ENCODE data around the gene APOLD1. TPM values are rescaled to one million over a fixed set of nuclear protein-coding genes. Genes with fewer than 3 reads are reported as not detected.

APOLD1 gene
- total and polyA plus RNA-seq, 2 experiments from 2014 or later: 4.0 to 14.2 TPM

DNA sequence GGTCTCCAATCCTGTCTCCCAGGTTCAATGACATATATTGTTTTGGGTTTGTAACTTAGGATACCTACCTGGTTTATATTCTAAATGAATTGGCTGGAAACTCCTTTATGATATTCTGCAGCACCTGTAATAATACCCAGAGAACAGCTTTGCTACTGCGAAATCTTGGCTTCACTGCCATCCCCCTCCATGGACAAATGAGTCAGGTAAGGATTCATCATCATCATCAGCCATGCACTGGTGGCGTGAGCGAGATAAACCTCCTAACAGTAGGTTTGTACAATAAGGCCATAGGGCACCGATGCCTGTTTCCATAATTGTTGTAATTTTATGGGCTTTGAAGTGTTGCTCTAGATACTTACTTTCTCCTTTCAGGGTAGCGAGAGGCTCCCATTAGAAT lies 38.4 kb downstream of the APOLD1 start:
- peaks cover 76% of the 10 kb centered on the region for H3K36me3 ChIP-seq
- H3K27me3 ChIP-seq: no peaks in the 10 kb centered on the region
- peaks cover 4% of the 10 kb centered on the region for H3K4me1 ChIP-seq (ENCODE audit: low read depth)
- H3K4me3 ChIP-seq: no peak overlapping the region
- no peak overlapping the region for H3K27ac ChIP-seq
- DNase-seq (ENCODE audit: low read depth in 1 of 2, low spot score in 1 of 2): no peak
- TF ChIP-seq CTCF (IDR thresholded peaks at IDR 0.05; ENCODE audit: low read depth, low read length): no peak
- no peaks in the 10 kb centered on the region for H3K9me3 ChIP-seq (ENCODE audit: low read depth)

DNA sequence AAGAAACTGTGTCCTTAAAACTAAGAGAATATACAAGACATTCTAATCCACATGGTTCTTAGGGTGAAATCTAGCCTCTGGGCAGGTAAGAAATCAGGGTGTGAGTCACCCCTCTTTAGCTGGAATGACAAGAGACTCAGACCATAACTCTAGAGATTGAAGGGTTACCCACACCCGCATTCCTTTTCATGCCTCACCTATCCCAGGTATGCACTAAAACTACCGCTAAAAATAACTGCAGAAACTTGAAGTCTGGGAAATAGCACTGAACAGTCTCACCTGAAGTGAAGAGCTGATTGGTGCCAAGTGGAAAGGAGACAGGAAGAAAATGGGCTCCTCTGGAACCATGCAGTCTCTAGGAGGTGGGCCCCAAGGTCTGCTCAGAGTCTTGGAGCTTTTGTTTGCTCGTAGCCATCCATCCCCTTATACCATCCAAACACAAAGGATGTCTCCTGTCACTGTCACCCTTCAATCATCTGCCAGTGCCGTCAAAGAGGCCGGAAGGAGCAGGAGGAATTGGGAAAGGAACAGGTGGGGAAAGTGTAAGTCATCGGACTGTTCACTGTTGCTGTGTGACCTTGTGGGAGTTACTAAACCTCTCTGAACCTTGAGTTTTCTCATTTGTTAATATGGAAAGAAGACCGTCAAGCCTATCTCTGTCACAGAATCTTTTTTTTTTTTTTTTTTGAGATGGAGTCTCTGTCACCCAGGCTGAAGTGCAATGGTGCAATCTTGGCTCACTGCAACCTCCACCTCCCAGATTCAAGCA lies 50.1 kb downstream of the APOLD1 start:
- Histone ChIP-seq H3K27ac (peak overlapping the region; percentile 79), H3K9me3 (ENCODE audit: low read depth) (no peaks in the 10 kb centered on the region), H3K36me3 (peaks cover 16% of the 10 kb centered on the region), H3K27me3 (no peaks in the 10 kb centered on the region), H3K4me3 (no peak overlapping the region), H3K4me1 (ENCODE audit: low read depth) (no peaks in the 10 kb centered on the region)
- TF ChIP-seq CTCF (IDR thresholded peaks at IDR 0.05; ENCODE audit: low read depth, low read length): no peak
- DNase-seq (ENCODE audit: low read depth in 1 of 2, low spot score in 1 of 2): no peak

- DNase-seq (ENCODE audit: low read depth in 1 of 2, low spot score in 1 of 2): no peak
- H3K27me3 ChIP-seq: no peaks in the 10 kb centered on the region
- no peak overlapping the region for H3K27ac ChIP-seq
- H3K4me3 ChIP-seq: no peak overlapping the region
- H3K4me1 ChIP-seq (ENCODE audit: low read depth): no peaks in the 10 kb centered on the region
- H3K9me3 ChIP-seq (ENCODE audit: low read depth): no peaks in the 10 kb centered on the region
- peaks cover 13% of the 10 kb centered on the region for H3K36me3 ChIP-seq
- TF ChIP-seq CTCF (IDR thresholded peaks at IDR 0.05; ENCODE audit: low read depth, low read length): no peak
Measured at GRCh38 chr12:12836571-12836970, 51.1 kb downstream of the APOLD1 start.

DNA sequence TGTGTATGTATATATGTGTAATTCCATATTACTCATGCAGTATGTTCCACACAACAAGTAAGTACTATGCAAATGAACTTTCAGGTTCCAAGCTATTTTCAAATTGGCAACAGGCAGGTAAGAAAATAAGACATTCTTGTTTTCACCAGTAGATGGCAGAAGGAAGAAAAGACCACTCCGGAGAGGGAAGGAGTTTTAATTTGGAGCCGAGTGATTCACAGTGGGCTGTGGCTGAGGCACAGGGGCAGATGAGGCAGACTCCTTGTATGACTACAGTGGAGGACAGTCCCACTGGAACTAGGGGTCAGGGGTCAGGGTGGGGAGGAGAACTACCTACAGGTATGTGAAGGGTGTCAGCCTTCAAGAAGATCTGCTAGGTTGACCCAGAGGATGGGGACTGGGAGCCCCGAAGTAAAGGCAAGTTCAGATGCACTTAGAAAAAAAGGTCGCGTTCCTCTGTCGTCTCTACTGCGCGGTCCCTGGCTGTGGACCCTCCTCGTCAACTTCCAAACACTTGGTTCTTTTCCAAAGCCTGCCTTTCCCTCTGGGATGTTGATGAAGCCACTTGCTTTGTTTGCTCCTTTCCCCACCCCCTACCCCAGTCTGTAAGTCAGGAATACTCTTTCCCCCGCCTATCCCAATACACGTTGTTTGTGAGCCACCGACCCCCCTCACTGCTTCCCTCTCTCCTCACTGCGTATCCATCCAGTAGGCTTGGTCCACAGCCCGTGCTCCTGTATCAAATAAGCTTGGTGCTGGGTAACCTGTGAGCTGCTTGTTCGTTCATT lies 51.8 kb downstream of the APOLD1 start:
- Histone ChIP-seq H3K9me3 (ENCODE audit: low read depth) (no peaks in the 10 kb centered on the region), H3K4me1 (ENCODE audit: low read depth) (no peaks in the 10 kb centered on the region), H3K36me3 (peaks cover 11% of the 10 kb centered on the region), H3K27me3 (no peaks in the 10 kb centered on the region), H3K4me3 (no peak overlapping the region), H3K27ac (no peak overlapping the region)
- DNase-seq (ENCODE audit: low read depth in 1 of 2, low spot score in 1 of 2): peak; percentile 49 to 79
- TF ChIP-seq CTCF (IDR thresholded peaks at IDR 0.05; ENCODE audit: low read depth, low read length): peak; percentile 66

DNA sequence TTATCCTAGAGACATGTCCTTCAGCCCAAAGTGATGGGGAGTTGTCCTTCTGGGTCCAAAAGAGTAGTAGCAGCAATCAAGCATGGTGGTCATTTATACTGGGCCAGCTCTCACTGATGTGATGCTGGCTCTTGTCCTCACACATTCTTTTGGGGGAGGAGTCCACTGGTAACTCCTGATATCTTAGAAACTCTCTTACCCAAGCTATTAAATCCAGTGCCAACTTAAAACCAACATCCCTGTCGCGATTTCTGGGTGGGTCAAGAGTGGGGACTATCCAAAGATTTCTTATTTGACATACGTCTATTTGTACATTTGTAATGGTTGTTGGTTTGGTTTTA lies 52.3 kb downstream of the APOLD1 start:
- no peak overlapping the region for H3K27ac ChIP-seq
- no peaks in the 10 kb centered on the region for H3K4me1 ChIP-seq (ENCODE audit: low read depth)
- peaks cover 11% of the 10 kb centered on the region for H3K36me3 ChIP-seq
- peak in 1 of 2 donors; percentile 5 for DNase-seq (ENCODE audit: low read depth in 1 of 2, low spot score in 1 of 2)
- no peaks in the 10 kb centered on the region for H3K27me3 ChIP-seq
- no peak overlapping the region for H3K4me3 ChIP-seq
- H3K9me3 ChIP-seq (ENCODE audit: low read depth): no peaks in the 10 kb centered on the region
- no peak for TF ChIP-seq CTCF (IDR thresholded peaks at IDR 0.05; ENCODE audit: low read depth, low read length)

Measured in cardiac muscle cell (in vitro differentiated cells and primary cell).